Neural cell (in vitro differentiated cells): ENCODE measurements around the gene BICRA. TPM values are rescaled to one million over a fixed set of nuclear protein-coding genes. Genes with fewer than 3 reads are reported as not detected.

Source experiments
- H2AFZ ChIP-seq: fragments of 200-600, 300-800 bp; sonication (generic), shearing (Covaris generic); 2 replicates; pipeline ENCODE4 v1.6.0; 2014; ENCODE audit warnings: low read depth, mild to moderate bottlenecking, antibody characterized with exemption, low read length, moderate library complexity
- H3F3A ChIP-seq: fragments of 200-600 bp; shearing (Covaris generic); 2 replicates; pipeline ENCODE4 v1.6.1; 2016; ENCODE audit warnings: mild to moderate bottlenecking, moderate library complexity, mixed read lengths, antibody characterized with exemption, low read length; ENCODE audit not compliant: insufficient read depth, poor library complexity, severe bottlenecking
- H3K27ac ChIP-seq: fragments of 200-600, 300-800 bp; sonication (generic), shearing (Covaris generic); 2 replicates; pipeline ENCODE4 v1.5.1; 2014; ENCODE audit warnings: mild to moderate bottlenecking, low read length, moderate library complexity
- H3K27me3 ChIP-seq: fragments of 300-800, 200-600 bp; sonication (generic), shearing (Covaris generic); 2 replicates; pipeline ENCODE4 v1.6.0; 2014; ENCODE audit warnings: mild to moderate bottlenecking, low read depth, low read length, moderate library complexity; ENCODE audit not compliant: insufficient read depth
- H3K36me3 ChIP-seq: fragments of 300-800, 200-600 bp; sonication (generic), shearing (Covaris generic); 2 replicates; pipeline ENCODE4 v1.5.1; 2014; ENCODE audit warnings: mild to moderate bottlenecking, antibody characterized with exemption, low read length, moderate library complexity; ENCODE audit not compliant: insufficient read depth
- H3K4me2 ChIP-seq: fragments of 300-800, 200-600 bp; sonication (generic), shearing (Covaris generic); 2 replicates; pipeline ENCODE4 v1.6.0; 2014; ENCODE audit warnings: mild to moderate bottlenecking, low read length
- H3K4me3 ChIP-seq: fragments of 300-800, 200-600 bp; sonication (generic), shearing (Covaris generic); 2 replicates; pipeline ENCODE4 v1.5.1; 2014; ENCODE audit warnings: mild to moderate bottlenecking, low read length, moderate library complexity
- H3K79me2 ChIP-seq: fragments of 200-600 bp; shearing (Covaris generic); replicated peaks from 2 replicates; pipeline ENCODE4 v1.6.0; 2014; ENCODE audit warnings: mild to moderate bottlenecking, low read length, moderate library complexity; ENCODE audit not compliant: insufficient read depth
- H3K9ac ChIP-seq: fragments of 300-800, 200-600 bp; sonication (generic), shearing (Covaris generic); 2 replicates; pipeline ENCODE4 v1.6.1; 2016; ENCODE audit warnings: mild to moderate bottlenecking, low read length, mixed read lengths
- H3K9me2 ChIP-seq: fragments of 200-600 bp; shearing (Covaris generic); 2 replicates; pipeline ENCODE4 v1.6.1; 2016; ENCODE audit warnings: mild to moderate bottlenecking, low read length, mixed read lengths; ENCODE audit not compliant: insufficient read depth
- H3K9me3 ChIP-seq: fragments of 200-600, 300-800 bp; sonication (generic), shearing (Covaris generic); 2 replicates; pipeline ENCODE4 v1.6.1; 2016; ENCODE audit warnings: mild to moderate bottlenecking, mixed run types, low read length, moderate library complexity, mixed read lengths
- H4K20me1 ChIP-seq: fragments of 200-600 bp; shearing (Covaris generic); 2 replicates; pipeline ENCODE4 v1.6.1; 2016; ENCODE audit warnings: mild to moderate bottlenecking, mixed run types; ENCODE audit not compliant: insufficient read depth
- CTCF ChIP-seq: fragments of 450-650 bp; IDR thresholded peaks from 2 replicates; pipeline ENCODE4 v1.5.1; 2014; ENCODE audit warnings: antibody characterized with exemption, mild to moderate bottlenecking, moderate library complexity; ENCODE audit not compliant: poor library complexity, severe bottlenecking
- EP300 ChIP-seq: fragments of 450-650 bp; conservative IDR thresholded peaks from 2 replicates; pipeline ENCODE4 v1.6.1; 2014; ENCODE audit warnings: antibody characterized with exemption, mild to moderate bottlenecking, moderate library complexity; ENCODE audit not compliant: poor library complexity, severe bottlenecking
- EZH2 ChIP-seq: fragments of 200-600, 300-800 bp; shearing (Covaris generic), sonication (generic); IDR thresholded peaks from 2 replicates; pipeline ENCODE4 v1.6.1; 2014; ENCODE audit warnings: antibody characterized with exemption, low read length, borderline replicate concordance, mild to moderate bottlenecking; ENCODE audit not compliant: insufficient read depth, poor library complexity, severe bottlenecking
- MXI1 ChIP-seq: fragments of 450-650 bp; conservative IDR thresholded peaks from 2 replicates; pipeline ENCODE4 v1.6.1; 2014; ENCODE audit warnings: antibody characterized with exemption, mild to moderate bottlenecking; ENCODE audit not compliant: poor library complexity, severe bottlenecking
- POLR2AphosphoS5 ChIP-seq: IDR thresholded peaks from 2 replicates; pipeline ENCODE4 v1.6.1; 2012
- RAD21 ChIP-seq: fragments of 450-650 bp; conservative IDR thresholded peaks from 2 replicates; pipeline ENCODE4 v1.6.1; 2014; ENCODE audit warnings: antibody characterized with exemption, mild to moderate bottlenecking, moderate library complexity
- REST ChIP-seq: IDR thresholded peaks from 2 replicates; pipeline ENCODE4 v1.6.1; 2012; ENCODE audit warnings: borderline replicate concordance
- SMC3 ChIP-seq: fragments of 450-650 bp; conservative IDR thresholded peaks from 2 replicates; pipeline ENCODE4 v1.6.1; 2014; ENCODE audit warnings: antibody characterized with exemption, mild to moderate bottlenecking, moderate library complexity; ENCODE audit not compliant: poor library complexity
- TAF1 ChIP-seq: IDR thresholded peaks from 2 replicates; pipeline ENCODE4 v1.6.1; 2012; ENCODE audit warnings: low read depth
- polyA plus RNA-seq: library from polyadenylated mRNA; depleted of rRNA; stranded (reverse); fragments of >200 nt; gene quantifications from 2 replicates; pipeline ENCODE4 v1.2.3, GENCODE V29; 2014

Gene BICRA
- polyA plus RNA-seq, 1 donor from 2014 or later = 0.11 TPM

- Histone ChIP-seq H3K27me3 (no peaks in the 10 kb centered on the region), H4K20me1 (no peaks in the 10 kb centered on the region), H3K79me2 (no peaks in the 10 kb centered on the region), H3F3A (no peaks in the 10 kb centered on the region), H3K9ac (peak overlapping the region; percentile 66), H3K4me3 (peak overlapping the region; percentile 84), H3K4me2 (peak overlapping the region; percentile 48), H2AFZ (peak overlapping the region; percentile 91), H3K36me3 (no peaks in the 10 kb centered on the region), H3K9me3 (no peaks in the 10 kb centered on the region), H3K27ac (peak overlapping the region; percentile 68), H3K9me2 (no peaks in the 10 kb centered on the region)
- TF ChIP-seq REST = peak; percentile 35
- TF ChIP-seq POLR2AphosphoS5 = peak; percentile 64
- peak; percentile 68 for TF ChIP-seq EP300
- TF ChIP-seq TAF1 = peak; percentile 82
- TF ChIP-seq MXI1 = peak; percentile 71
- TF ChIP-seq CTCF = no peak
- peak; percentile 11 for TF ChIP-seq RAD21
- no peak for TF ChIP-seq EZH2
- no peak for TF ChIP-seq SMC3
Observed at GRCh38 chr19:47600246-47601179, 8.4 kb upstream of the BICRA start.

- Histone ChIP-seq H3K4me2 (no peak overlapping the region), H3F3A (no peaks in the 10 kb centered on the region), H3K27me3 (no peaks in the 10 kb centered on the region), H3K4me3 (peak overlapping the region; percentile 84), H2AFZ (no peak overlapping the region), H3K79me2 (no peaks in the 10 kb centered on the region), H3K9ac (no peak overlapping the region), H3K9me3 (no peaks in the 10 kb centered on the region), H3K9me2 (no peaks in the 10 kb centered on the region), H3K27ac (no peak overlapping the region), H4K20me1 (no peaks in the 10 kb centered on the region), H3K36me3 (no peaks in the 10 kb centered on the region)
- no peak for TF ChIP-seq TAF1
- TF ChIP-seq EZH2 = no peak
- TF ChIP-seq MXI1 = no peak
- no peak for TF ChIP-seq RAD21
Observed at GRCh38 chr19:47601180-47601904, 7.6 kb upstream of the BICRA start.
